A673 (cell line): Measurements from ENCODE around the gene S100A11. TPM values are rescaled to one million over a fixed set of nuclear protein-coding genes. Genes with fewer than 3 reads are reported as not detected.

Experiments
- BruUV-seq: library from RNA; stranded (reverse); fragments of 400-500 nt; replicated peaks from 2 replicates; lab custom pipeline; 2021; lab: Mats Ljungman, UMichigan
- CTCF ChIA-PET: fragments of 300-600 bp; sonication (Branson Sonifier 250); formaldehyde crosslinking; loops from one replicate; lab custom pipeline; 2022; ENCODE audit warnings: antibody characterized with exemption; lab: Charles Lee
- POLR2A ChIA-PET: fragments of 300-600 bp; sonication (Branson Sonifier 250); formaldehyde crosslinking; loops from one replicate; lab custom pipeline; 2022; ENCODE audit warnings: antibody characterized with exemption; ENCODE audit not compliant: low non-redundant PET; lab: Charles Lee
- DNase-seq: peaks from one replicate; pipeline ENCODE4 v3.0.0-alpha.2; 2015; ENCODE audit warnings: low spot score
- H3K27ac ChIP-seq: fragments of 200-600 bp; sonication (generic); 2 replicates; pipeline ENCODE4 v1.5.1; 2016; ENCODE audit warnings: mixed run types, low read depth, mild to moderate bottlenecking, mixed read lengths, antibody characterized with exemption, low read length; ENCODE audit not compliant: poor library complexity, severe bottlenecking
- H3K27me3 ChIP-seq: fragments of 200-600 bp; sonication (generic); replicated peaks from 2 replicates; pipeline ENCODE4 v1.6.1; 2017; ENCODE audit warnings: mixed run types, low read depth, mild to moderate bottlenecking, mixed read lengths, antibody characterized with exemption, low read length; ENCODE audit not compliant: insufficient read depth, poor library complexity
- H3K36me3 ChIP-seq: fragments of 200-600 bp; sonication (generic); 2 replicates; pipeline ENCODE4 v1.6.1; 2016; ENCODE audit warnings: mixed run types, mild to moderate bottlenecking, mixed read lengths, antibody characterized with exemption, low read length; ENCODE audit not compliant: insufficient read depth, poor library complexity, severe bottlenecking
- H3K4me1 ChIP-seq: fragments of 200-600 bp; sonication (generic); 2 replicates; pipeline ENCODE4 v1.6.1; 2017; ENCODE audit warnings: mixed run types, mild to moderate bottlenecking, mixed read lengths, antibody characterized with exemption, low read length; ENCODE audit not compliant: insufficient read depth, poor library complexity, severe bottlenecking
- H3K4me3 ChIP-seq: fragments of 200-600 bp; sonication (generic); 2 replicates; pipeline ENCODE4 v1.5.1; 2016; ENCODE audit warnings: low read depth, mixed run types, mild to moderate bottlenecking, mixed read lengths, low read length; ENCODE audit not compliant: poor library complexity, severe bottlenecking
- H3K9me3 ChIP-seq: fragments of 200-600 bp; sonication (generic); 2 replicates; pipeline ENCODE4 v1.6.1; 2016; ENCODE audit warnings: mixed run types, low read depth, mild to moderate bottlenecking, mixed read lengths, antibody characterized with exemption, low read length; ENCODE audit not compliant: poor library complexity, severe bottlenecking
- EZH2 ChIP-seq: fragments of 200-600 bp; sonication (generic); IDR thresholded peaks from 2 replicates; pipeline ENCODE4 v1.6.1; 2017; ENCODE audit warnings: borderline replicate concordance, low read depth, mild to moderate bottlenecking, mixed read lengths, antibody characterized with exemption, low read length; ENCODE audit not compliant: poor library complexity, severe bottlenecking
- intact Hi-C: fragments of 100-400 bp; cut with micrococcal nuclease; formaldehyde crosslinking; loops from one replicate; pipeline ENCODE4 v1.10.0; 2022; ENCODE audit not compliant: unreplicated experiment
- total RNA-seq: library from RNA; stranded (reverse); gene quantifications from 2 replicates; pipeline ENCODE4 v1.2.3, GENCODE V29; 2021
- TF ChIP-seq, protein P1 (sequence below): fragments of 300-800, 200-600 bp; sonication (generic); conservative IDR thresholded peaks from 2 replicates; pipeline ENCODE4 v1.5.1; 2017; ENCODE audit warnings: low read depth, mild to moderate bottlenecking, antibody characterized with exemption, low read length, moderate library complexity, mixed read lengths

S100A11 gene
- total RNA-seq, 1 experiment from 2014 or later = 151 TPM

DNA sequence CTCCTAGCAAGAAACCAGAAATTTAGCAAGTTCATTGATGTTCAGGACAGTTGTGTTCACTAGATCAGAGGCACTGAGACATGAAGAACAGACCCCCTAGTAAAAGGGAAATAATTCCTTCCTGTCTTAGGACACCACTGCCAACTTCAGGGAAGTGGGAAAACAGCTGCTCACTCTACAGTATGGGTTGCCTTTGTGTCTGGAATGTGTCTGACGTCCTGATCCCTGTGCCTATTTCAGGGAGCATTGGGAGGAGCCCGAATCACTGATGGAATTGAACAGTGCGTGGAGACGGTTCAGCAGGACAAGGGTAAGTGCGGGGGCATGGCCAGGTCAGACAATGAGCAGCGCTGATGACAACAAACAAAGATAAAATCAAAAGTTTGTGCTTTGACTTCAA, 21.0 kb downstream of the S100A11 start:
- no peak for DNase-seq
- H3K4me3 ChIP-seq = no peak overlapping the region
- no peaks in the 10 kb centered on the region for H3K9me3 ChIP-seq
- H3K27me3 ChIP-seq = peaks cover 4% of the 10 kb centered on the region
- BruUV-seq = no TSS peak
- CTCF ChIA-PET = interaction anchor here (0.8 to 1.3 kb wide), 2 partner anchors 14 to 19 kb away, joined by 3 read pairs; no protein-coding TSS in a partner anchor
- no peaks in the 10 kb centered on the region for H3K36me3 ChIP-seq
- TF ChIP-seq EZH2 = no peak
- TF ChIP-seq, protein P1, sequence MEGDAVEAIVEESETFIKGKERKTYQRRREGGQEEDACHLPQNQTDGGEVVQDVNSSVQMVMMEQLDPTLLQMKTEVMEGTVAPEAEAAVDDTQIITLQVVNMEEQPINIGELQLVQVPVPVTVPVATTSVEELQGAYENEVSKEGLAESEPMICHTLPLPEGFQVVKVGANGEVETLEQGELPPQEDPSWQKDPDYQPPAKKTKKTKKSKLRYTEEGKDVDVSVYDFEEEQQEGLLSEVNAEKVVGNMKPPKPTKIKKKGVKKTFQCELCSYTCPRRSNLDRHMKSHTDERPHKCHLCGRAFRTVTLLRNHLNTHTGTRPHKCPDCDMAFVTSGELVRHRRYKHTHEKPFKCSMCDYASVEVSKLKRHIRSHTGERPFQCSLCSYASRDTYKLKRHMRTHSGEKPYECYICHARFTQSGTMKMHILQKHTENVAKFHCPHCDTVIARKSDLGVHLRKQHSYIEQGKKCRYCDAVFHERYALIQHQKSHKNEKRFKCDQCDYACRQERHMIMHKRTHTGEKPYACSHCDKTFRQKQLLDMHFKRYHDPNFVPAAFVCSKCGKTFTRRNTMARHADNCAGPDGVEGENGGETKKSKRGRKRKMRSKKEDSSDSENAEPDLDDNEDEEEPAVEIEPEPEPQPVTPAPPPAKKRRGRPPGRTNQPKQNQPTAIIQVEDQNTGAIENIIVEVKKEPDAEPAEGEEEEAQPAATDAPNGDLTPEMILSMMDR = no peak
- H3K4me1 ChIP-seq = no peaks in the 10 kb centered on the region
- intact Hi-C loops = no loop called here
- no peak overlapping the region for H3K27ac ChIP-seq
- POLR2A ChIA-PET = no interaction called here

DNA sequence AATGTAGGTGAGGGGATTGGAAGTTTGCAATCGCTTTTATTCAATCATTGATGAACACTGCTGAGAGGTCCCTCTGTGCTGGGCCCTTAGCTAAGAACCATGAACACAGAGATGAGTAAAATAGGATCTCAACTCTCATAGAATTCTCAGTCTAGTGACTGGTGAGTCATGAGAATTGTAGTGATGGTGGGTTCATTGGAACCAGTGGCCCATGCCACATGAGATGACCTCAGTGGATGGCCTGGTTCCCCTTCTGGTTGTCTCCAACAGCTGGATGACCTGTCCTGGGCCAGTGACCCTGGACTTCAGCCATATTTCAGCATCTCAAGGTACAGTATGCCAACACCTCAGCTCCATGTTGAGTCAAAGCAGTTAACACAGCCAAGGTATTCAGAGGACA, 21.9 kb downstream of the S100A11 start:
- no TSS peak for BruUV-seq
- Histone ChIP-seq H3K4me3 (no peak overlapping the region), H3K4me1 (no peaks in the 10 kb centered on the region), H3K36me3 (no peaks in the 10 kb centered on the region), H3K27me3 (peaks cover 7% of the 10 kb centered on the region), H3K27ac (no peak overlapping the region), H3K9me3 (no peaks in the 10 kb centered on the region)
- no peak for DNase-seq
- intact Hi-C loops = no loop called here
- POLR2A ChIA-PET = no interaction called here
- TF ChIP-seq EZH2 = no peak
- TF ChIP-seq, protein P1 = no peak
- CTCF ChIA-PET = interaction anchor here (1.3 kb wide), 1 partner anchor 20 kb away, joined by 3 read pairs; no protein-coding TSS in a partner anchor

DNA sequence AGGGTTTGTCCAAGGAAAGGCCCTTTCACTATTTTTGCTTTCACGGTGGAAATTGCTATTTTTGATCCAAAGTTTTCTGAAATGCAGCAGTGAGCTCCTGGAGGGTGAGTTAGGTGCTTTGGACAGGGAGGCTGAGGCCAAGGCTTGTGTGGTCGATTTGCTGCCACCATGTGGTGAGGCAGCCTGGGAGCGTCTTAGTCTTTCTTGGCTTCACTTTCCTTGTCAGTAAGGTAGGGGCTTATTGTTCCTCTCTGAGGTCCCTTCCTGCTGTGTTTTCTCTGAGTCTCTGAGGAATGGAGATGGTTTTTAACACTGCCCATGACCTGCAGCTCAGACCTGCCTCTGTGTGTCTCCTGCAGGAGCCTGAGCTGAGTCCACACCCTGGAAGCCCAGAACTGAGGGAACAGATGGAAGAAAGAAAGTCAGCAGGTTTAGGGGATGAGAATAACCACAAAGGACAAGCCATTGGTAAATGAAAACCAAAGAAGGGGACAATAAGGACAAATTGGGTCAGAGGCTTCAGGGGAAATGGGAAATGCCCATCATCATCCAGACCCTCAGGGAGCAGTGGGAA, 23.1 kb downstream of the S100A11 start:
- no TSS peak for BruUV-seq
- ChIA-PET POLR2A (no interaction called here), CTCF (interaction anchor here (0.6 to 1.5 kb wide), 3 partner anchors 12 to 353 kb away, joined by 3 to 6 read pairs (median 5); no protein-coding TSS in a partner anchor)
- peaks cover 17% of the 10 kb centered on the region for H3K27me3 ChIP-seq
- no peaks in the 10 kb centered on the region for H3K36me3 ChIP-seq
- intact Hi-C loops = loop anchor here (1.0 kb wide), 1 partner anchor 45 kb away; no protein-coding TSS in a partner anchor
- TF ChIP-seq, protein P1 = peak; percentile 81
- no peak for TF ChIP-seq EZH2
- no peak overlapping the region for H3K27ac ChIP-seq
- H3K4me3 ChIP-seq = no peak overlapping the region
- H3K9me3 ChIP-seq = no peaks in the 10 kb centered on the region
- DNase-seq = peak; percentile 61
- no peaks in the 10 kb centered on the region for H3K4me1 ChIP-seq
